ENCODE results near the gene AMDHD2.

AMDHD2 gene

GRCh38 chr16:2489581-2489980, 30.6 kb upstream of the AMDHD2 start:
- Histone ChIP-seq H3F3A (ENCODE audit: insufficient read depth, low read length) (no peaks in the 10 kb centered on the region), H3K79me2 (ENCODE audit: low read length) (0 out of 2 replicates have a peak, but pooled peaks cover 4% of the 10 kb centered on the region), H2AFZ (ENCODE audit: low read length) (no peak overlapping the region), H3K36me3 (replicated peaks; ENCODE audit: insufficient read depth, low read length) (no peaks in the 10 kb centered on the region), H3K27ac (ENCODE audit: low read length) (no peak overlapping the region), H3K9me2 (replicated peaks; ENCODE audit: insufficient read depth, low read length) (no peaks in the 10 kb centered on the region), H3K4me3 (ENCODE audit: low read length) (no peak overlapping the region), H3K4me1 (ENCODE audit: low read length) (no peaks in the 10 kb centered on the region), H4K20me1 (ENCODE audit: insufficient read depth, low read length) (no peaks in the 10 kb centered on the region), H3K27me3 (replicated peaks; ENCODE audit: insufficient read depth, low read length) (no peaks in the 10 kb centered on the region), H3K9me3 (replicated peaks; ENCODE audit: insufficient read depth, low read length) (no peaks in the 10 kb centered on the region), H3K9ac (ENCODE audit: low read length) (no peak overlapping the region), H3K4me2 (ENCODE audit: low read depth, low read length) (no peak overlapping the region)
- TF ChIP-seq EZH2 (optimal IDR thresholded peaks at IDR 0.05; ENCODE audit: low read depth, low read length) (no peak), EZH2phosphoT487 (IDR thresholded peaks at IDR 0.05; ENCODE audit: low read length) (no peak), CTCF (IDR thresholded peaks at IDR 0.05; ENCODE audit: low read length) (no peak)
- DNase-seq = no peak

- Histone ChIP-seq H3K27ac (ENCODE audit: low read length) (no peak overlapping the region), H3K79me2 (ENCODE audit: low read length) (0 out of 2 replicates have a peak, but pooled peaks cover 4% of the 10 kb centered on the region), H3K4me2 (ENCODE audit: low read depth, low read length) (no peak overlapping the region), H4K20me1 (ENCODE audit: insufficient read depth, low read length) (no peaks in the 10 kb centered on the region), H3F3A (ENCODE audit: insufficient read depth, low read length) (no peaks in the 10 kb centered on the region), H3K36me3 (replicated peaks; ENCODE audit: insufficient read depth, low read length) (no peaks in the 10 kb centered on the region), H3K9me3 (replicated peaks; ENCODE audit: insufficient read depth, low read length) (no peaks in the 10 kb centered on the region), H3K9ac (ENCODE audit: low read length) (no peak overlapping the region), H3K27me3 (replicated peaks; ENCODE audit: insufficient read depth, low read length) (no peaks in the 10 kb centered on the region), H3K9me2 (replicated peaks; ENCODE audit: insufficient read depth, low read length) (no peaks in the 10 kb centered on the region), H3K4me1 (ENCODE audit: low read length) (no peaks in the 10 kb centered on the region), H3K4me3 (ENCODE audit: low read length) (no peak overlapping the region), H2AFZ (ENCODE audit: low read length) (no peak overlapping the region)
- TF ChIP-seq EZH2phosphoT487 (IDR thresholded peaks at IDR 0.05; ENCODE audit: low read length) (no peak), CTCF (IDR thresholded peaks at IDR 0.05; ENCODE audit: low read length) (no peak), EZH2 (optimal IDR thresholded peaks at IDR 0.05; ENCODE audit: low read depth, low read length) (no peak)
- DNase-seq = no peak
Measured at GRCh38 chr16:2490190-2491105, 29.7 kb upstream of the AMDHD2 start.

GRCh38 chr16:2492292-2492691, 27.9 kb upstream of the AMDHD2 start:
- Histone ChIP-seq H4K20me1 (ENCODE audit: insufficient read depth, low read length) (no peaks in the 10 kb centered on the region), H3K4me1 (ENCODE audit: low read length) (no peaks in the 10 kb centered on the region), H3K27me3 (replicated peaks; ENCODE audit: insufficient read depth, low read length) (no peaks in the 10 kb centered on the region), H3K9ac (ENCODE audit: low read length) (no peak overlapping the region), H3K36me3 (replicated peaks; ENCODE audit: insufficient read depth, low read length) (no peaks in the 10 kb centered on the region), H3K9me3 (replicated peaks; ENCODE audit: insufficient read depth, low read length) (no peaks in the 10 kb centered on the region), H3K4me3 (ENCODE audit: low read length) (no peak overlapping the region), H3K79me2 (ENCODE audit: low read length) (0 out of 2 replicates have a peak, but pooled peaks cover 4% of the 10 kb centered on the region), H3F3A (ENCODE audit: insufficient read depth, low read length) (no peaks in the 10 kb centered on the region), H2AFZ (ENCODE audit: low read length) (no peak overlapping the region), H3K27ac (ENCODE audit: low read length) (no peak overlapping the region), H3K9me2 (replicated peaks; ENCODE audit: insufficient read depth, low read length) (no peaks in the 10 kb centered on the region), H3K4me2 (ENCODE audit: low read depth, low read length) (no peak overlapping the region)
- DNase-seq = no peak
- TF ChIP-seq CTCF (IDR thresholded peaks at IDR 0.05; ENCODE audit: low read length) (no peak), EZH2phosphoT487 (IDR thresholded peaks at IDR 0.05; ENCODE audit: low read length) (no peak), EZH2 (optimal IDR thresholded peaks at IDR 0.05; ENCODE audit: low read depth, low read length) (no peak)

All from MM.1S (cell line).